ENCODE data around the gene NCOA1. TPM values are rescaled to one million over a fixed set of nuclear protein-coding genes. Genes with fewer than 3 reads are reported as not detected.

The NCOA1 gene
- total RNA-seq, 1 experiment from 2014 or later = 24.6 TPM

GRCh38 chr2:24510771-24511170 lies 19.7 kb downstream of the NCOA1 start:
- CTCF ChIA-PET = no interaction called here
- no peaks in the 10 kb centered on the region for H3K27me3 ChIP-seq (ENCODE audit: control insufficient read depth, insufficient read depth, low read length)
- POLR2A ChIA-PET = no interaction called here

GRCh38 chr2:24511198-24511597 lies 20.1 kb downstream of the NCOA1 start:
- no peaks in the 10 kb centered on the region for H3K9me3 ChIP-seq (ENCODE audit: control insufficient read depth, insufficient read depth, low read depth, low read length)
- H3K27me3 ChIP-seq (ENCODE audit: control insufficient read depth, insufficient read depth, low read length) = no peaks in the 10 kb centered on the region
- in situ Hi-C loops (cut with HindIII; ENCODE audit: low pct_unique_long_range_greater_than_20kb, low sequenced_read_pairs) = no loop called here
- no peak overlapping the region for H3K4me3 ChIP-seq (ENCODE audit: low read depth in 2 of 2, low read length in 2 of 2)
- no peak overlapping the region for H3K27ac ChIP-seq (ENCODE audit: low read length)
- no peaks in the 10 kb centered on the region for H3K36me3 ChIP-seq (ENCODE audit: control insufficient read depth, insufficient read depth, low read length)
- TF ChIP-seq POLR2AphosphoS5 (IDR thresholded peaks at IDR 0.05; ENCODE audit: low read depth, low read length) (no peak), SIN3A (IDR thresholded peaks at IDR 0.05; ENCODE audit: borderline replicate concordance, insufficient read depth, low read depth, low read length) (no peak), CTCF (IDR thresholded peaks at IDR 0.05) (no peak), TCF7L2 (IDR thresholded peaks at IDR 0.05; ENCODE audit: low read depth, low read length) (no peak), REST (IDR thresholded peaks at IDR 0.05; ENCODE audit: insufficient read depth in 1 of 2, low read depth in 2 of 2, low read length in 1 of 2) (no peak)
- POLR2A ChIA-PET = no interaction called here
- intact Hi-C loops (cut with micrococcal nuclease; ENCODE audit: unreplicated experiment) = no loop called here
- CTCF ChIA-PET = no interaction called here
- no peaks in the 10 kb centered on the region for H3K4me1 ChIP-seq (ENCODE audit: control insufficient read depth, insufficient read depth, low read length)
- DNase-seq (ENCODE audit: low read depth, low spot score) = no peak
- ATAC-seq = no peak
- no TSS peak for BruUV-seq (replicated peaks)

More at GRCh38 chr2:24510771-24511170, 19.7 kb downstream of the NCOA1 start:
- intact Hi-C loops (cut with micrococcal nuclease; ENCODE audit: unreplicated experiment) (no loop called here), in situ Hi-C loops (cut with HindIII; ENCODE audit: low pct_unique_long_range_greater_than_20kb, low sequenced_read_pairs) (no loop called here)
- DNase-seq (ENCODE audit: low read depth, low spot score) = no peak
- no peak for TF ChIP-seq POLR2AphosphoS5 (IDR thresholded peaks at IDR 0.05; ENCODE audit: low read depth, low read length)
- TF ChIP-seq REST (IDR thresholded peaks at IDR 0.05; ENCODE audit: insufficient read depth in 1 of 2, low read depth in 2 of 2, low read length in 1 of 2) = no peak
- TF ChIP-seq CTCF (IDR thresholded peaks at IDR 0.05) = no peak
- no peak for TF ChIP-seq TCF7L2 (IDR thresholded peaks at IDR 0.05; ENCODE audit: low read depth, low read length)
- no peak for TF ChIP-seq SIN3A (IDR thresholded peaks at IDR 0.05; ENCODE audit: borderline replicate concordance, insufficient read depth, low read depth, low read length)
- H3K4me3 ChIP-seq (ENCODE audit: low read depth in 2 of 2, low read length in 2 of 2) = no peak overlapping the region
- ATAC-seq = no peak
- H3K4me1 ChIP-seq (ENCODE audit: control insufficient read depth, insufficient read depth, low read length) = no peaks in the 10 kb centered on the region
- H3K27ac ChIP-seq (ENCODE audit: low read length) = no peak overlapping the region
- BruUV-seq (replicated peaks) = no TSS peak
- H3K9me3 ChIP-seq (ENCODE audit: control insufficient read depth, insufficient read depth, low read depth, low read length) = no peaks in the 10 kb centered on the region
- H3K36me3 ChIP-seq (ENCODE audit: control insufficient read depth, insufficient read depth, low read length) = no peaks in the 10 kb centered on the region

Data from Panc1 (cell line).